Testis (tissue), 2 donors: ENCODE measurements around the gene DHX34.

Experiments used
- POLR2A ChIP-seq: fragments of 450-650 bp; IDR thresholded peaks from one replicate; pipeline ENCODE4 v1.6.1; 2017; ENCODE audit warnings: antibody characterized with exemption, mild to moderate bottlenecking, moderate library complexity
- TF ChIP-seq, protein P1 (sequence below), 3 experiments: fragments of 450-650 bp in 2 of 3; fragments of 200-600 bp in 1 of 3; sonication (generic) in 1 of 3; IDR thresholded peaks; one replicate each; pipeline ENCODE4 v1.5.1; 2016 to 2019; ENCODE audit warnings: antibody characterized with exemption in 3 of 3, mild to moderate bottlenecking in 2 of 3, moderate library complexity in 1 of 3

DNA sequence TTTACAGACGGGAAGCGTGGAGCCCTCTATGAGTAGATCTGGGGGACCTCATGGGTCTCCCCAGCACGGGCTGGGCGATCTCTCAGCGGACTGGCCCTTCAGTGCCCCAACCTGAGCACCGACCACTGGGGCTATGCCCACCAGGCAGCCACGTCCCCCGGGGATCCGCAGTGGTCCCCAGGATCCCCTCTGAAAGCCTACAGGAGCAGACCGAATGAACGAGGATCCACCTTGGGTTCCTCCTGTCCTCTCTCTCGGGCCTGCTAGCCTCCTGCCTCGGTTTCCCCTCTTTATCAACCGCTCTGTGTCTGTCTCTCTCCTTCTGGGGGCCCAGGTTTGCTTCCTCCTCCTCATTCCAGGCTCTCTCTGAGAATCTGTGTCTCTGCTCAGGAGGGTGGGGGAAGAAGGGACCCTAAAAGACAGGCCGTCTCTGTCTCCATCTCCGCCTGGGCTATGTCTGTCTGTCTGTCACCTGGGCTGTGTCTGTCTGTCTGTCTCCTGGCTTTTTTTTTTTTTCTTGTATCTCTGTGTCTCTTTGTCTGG lies 72.2 kb downstream of the DHX34 start:
- TF ChIP-seq, protein P1, sequence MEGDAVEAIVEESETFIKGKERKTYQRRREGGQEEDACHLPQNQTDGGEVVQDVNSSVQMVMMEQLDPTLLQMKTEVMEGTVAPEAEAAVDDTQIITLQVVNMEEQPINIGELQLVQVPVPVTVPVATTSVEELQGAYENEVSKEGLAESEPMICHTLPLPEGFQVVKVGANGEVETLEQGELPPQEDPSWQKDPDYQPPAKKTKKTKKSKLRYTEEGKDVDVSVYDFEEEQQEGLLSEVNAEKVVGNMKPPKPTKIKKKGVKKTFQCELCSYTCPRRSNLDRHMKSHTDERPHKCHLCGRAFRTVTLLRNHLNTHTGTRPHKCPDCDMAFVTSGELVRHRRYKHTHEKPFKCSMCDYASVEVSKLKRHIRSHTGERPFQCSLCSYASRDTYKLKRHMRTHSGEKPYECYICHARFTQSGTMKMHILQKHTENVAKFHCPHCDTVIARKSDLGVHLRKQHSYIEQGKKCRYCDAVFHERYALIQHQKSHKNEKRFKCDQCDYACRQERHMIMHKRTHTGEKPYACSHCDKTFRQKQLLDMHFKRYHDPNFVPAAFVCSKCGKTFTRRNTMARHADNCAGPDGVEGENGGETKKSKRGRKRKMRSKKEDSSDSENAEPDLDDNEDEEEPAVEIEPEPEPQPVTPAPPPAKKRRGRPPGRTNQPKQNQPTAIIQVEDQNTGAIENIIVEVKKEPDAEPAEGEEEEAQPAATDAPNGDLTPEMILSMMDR (IDR thresholded peaks at IDR 0.05): no peak
- TF ChIP-seq POLR2A: no peak
